ENCODE measurements around the gene PHKG2.

Gene PHKG2

DNA sequence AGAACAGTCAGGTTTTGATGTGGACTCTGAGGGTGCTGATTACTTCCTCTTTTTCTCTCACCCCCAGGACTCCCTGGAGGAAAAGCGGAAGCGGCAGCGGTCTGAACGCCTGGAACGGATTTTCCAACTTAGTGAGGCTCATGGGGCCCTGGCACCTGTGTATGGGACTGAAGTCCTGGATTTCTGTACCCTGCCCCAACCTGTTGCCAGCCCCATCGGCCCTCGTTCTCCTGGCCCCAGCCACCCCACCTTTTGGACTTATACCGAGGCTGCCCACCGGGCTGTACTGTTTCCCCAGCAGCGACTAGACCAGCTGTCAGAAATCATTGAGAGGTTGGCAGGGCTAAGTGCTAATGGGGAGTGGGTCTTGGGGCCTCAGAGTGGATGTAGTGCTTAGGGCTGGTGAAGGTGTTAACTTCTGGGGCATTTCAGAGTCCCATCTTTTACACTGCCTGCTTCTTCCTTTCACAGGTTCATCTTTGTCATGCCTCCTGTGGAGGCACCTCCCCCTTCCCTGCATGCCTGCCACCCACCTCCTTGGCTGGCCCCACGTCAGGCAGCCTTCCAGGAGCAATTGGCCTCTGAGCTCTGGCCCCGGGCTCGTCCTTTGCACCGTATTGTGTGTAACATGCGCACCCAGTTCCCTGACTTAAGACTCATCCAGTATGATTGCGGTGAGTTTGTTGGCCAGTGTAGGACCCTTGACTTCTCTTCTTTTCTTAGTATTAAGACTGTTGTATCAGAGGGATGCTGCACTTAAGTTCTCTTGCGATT lies 19.1 kb upstream of the PHKG2 start:
- DNase-seq, result no peak

DNA sequence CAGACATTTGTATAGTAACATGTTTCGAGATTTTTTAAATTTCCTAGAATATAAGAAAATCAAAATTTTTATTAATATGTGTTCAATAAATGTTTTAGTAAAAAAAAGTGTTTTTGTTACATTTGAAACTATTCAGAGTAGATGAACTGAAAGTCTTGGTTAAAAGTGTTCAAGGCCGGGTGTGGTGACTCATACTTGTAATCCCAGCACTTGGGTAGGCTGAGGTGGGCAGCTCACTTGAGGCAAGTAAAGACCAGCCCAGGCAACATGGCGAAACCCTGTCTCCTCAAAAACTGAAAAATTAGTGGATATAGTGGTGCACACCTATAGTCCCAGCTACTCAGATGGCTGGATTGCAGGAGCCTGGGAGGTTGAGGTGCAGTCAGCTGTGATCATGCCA lies 16.8 kb upstream of the PHKG2 start:
- DNase-seq, result no peak

DNA sequence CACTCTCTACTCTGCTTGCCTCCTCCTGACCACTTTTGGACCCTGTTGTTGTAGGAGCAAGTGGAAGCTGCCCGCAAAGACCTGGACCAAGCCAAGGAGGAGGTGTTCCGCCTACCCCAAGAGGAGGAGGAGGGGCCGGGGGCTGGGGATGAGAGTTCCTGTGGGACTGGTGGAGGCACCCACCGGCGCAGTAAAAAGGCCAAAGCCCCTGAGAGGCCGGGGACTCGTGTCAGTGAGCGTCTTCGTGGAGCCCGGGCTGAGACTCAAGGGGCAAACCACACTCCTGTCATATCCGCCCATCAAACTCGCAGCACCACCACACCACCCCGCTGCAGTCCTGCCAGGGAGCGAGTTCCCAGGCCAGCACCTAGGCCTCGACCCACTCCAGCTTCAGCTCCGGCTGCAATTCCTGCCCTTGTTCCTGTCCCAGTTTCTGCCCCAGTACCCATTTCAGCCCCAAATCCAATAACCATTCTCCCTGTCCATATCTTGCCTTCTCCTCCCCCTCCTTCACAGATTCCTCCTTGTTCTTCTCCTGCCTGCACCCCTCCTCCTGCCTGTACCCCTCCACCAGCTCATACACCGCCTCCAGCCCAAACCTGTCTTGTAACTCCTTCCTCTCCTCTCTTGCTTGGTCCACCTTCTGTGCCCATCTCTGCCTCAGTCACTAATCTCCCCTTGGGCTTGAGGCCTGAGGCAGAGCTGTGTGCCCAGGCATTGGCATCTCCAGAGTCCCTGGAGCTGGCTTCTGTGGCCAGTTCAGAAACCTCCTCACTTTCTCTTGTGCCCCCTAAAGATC lies 11.0 kb upstream of the PHKG2 start:
- no peak for DNase-seq

DNA sequence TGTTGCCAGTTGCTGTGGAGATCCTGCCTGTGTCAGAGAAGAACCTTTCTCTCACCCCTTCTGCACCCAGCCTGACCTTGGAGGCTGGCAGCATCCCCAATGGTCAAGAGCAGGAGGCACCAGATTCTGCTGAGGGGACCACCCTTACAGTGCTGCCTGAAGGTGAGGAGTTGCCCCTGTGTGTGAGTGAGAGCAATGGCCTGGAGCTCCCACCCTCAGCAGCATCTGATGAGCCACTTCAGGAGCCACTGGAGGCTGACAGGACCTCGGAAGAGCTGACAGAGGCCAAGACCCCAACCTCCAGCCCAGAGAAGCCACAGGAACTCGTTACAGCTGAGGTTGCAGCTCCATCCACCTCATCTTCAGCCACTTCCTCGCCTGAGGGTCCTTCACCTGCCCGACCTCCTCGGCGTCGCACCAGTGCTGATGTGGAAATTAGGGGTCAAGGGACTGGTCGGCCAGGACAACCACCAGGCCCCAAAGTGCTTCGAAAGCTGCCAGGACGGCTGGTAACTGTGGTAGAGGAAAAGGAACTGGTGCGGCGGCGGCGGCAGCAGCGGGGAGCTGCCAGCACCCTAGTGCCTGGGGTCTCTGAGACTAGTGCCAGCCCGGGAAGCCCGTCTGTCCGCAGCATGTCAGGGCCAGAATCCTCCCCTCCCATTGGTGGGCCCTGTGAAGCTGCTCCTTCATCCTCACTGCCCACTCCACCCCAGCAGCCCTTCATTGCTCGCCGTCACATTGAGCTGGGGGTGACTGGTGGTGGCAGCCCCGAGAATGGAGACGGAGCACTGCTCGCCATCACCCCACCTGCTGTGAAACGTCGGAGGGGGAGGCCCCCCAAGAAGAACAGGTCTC lies 10.2 kb upstream of the PHKG2 start:
- DNase-seq, result no peak

DNA sequence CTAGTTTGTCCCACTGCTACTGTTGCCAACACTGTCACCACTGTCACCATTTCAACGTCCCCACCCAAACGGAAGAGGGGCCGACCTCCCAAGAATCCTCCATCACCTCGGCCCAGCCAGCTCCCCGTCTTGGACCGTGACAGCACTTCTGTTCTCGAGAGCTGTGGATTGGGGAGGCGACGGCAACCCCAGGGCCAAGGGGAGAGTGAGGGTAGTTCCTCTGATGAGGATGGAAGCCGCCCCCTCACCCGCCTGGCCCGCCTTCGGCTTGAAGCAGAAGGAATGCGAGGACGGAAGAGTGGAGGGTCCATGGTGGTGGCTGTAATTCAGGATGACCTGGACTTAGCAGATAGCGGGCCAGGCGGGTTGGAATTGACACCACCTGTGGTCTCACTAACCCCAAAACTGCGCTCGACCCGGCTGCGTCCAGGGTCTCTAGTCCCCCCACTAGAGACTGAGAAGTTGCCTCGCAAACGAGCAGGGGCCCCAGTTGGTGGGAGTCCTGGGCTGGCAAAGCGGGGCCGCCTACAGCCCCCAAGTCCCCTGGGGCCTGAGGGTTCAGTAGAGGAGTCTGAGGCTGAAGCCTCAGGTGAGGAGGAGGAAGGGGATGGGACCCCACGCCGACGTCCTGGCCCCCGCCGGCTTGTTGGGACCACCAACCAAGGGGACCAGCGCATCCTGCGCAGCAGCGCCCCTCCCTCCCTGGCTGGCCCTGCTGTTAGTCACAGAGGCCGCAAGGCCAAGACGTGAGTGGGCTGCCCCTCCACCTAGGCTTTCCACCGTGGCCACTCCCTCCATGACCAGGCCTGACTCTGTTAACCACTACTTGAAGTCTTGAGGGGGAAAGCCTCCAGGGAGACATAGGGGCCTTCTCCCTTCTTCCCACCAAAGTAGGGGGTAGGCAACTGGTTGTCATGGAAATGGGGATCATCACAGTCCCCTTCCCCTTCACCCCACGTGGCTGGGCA lies 9.0 kb upstream of the PHKG2 start:
- DNase-seq, result no peak

DNA sequence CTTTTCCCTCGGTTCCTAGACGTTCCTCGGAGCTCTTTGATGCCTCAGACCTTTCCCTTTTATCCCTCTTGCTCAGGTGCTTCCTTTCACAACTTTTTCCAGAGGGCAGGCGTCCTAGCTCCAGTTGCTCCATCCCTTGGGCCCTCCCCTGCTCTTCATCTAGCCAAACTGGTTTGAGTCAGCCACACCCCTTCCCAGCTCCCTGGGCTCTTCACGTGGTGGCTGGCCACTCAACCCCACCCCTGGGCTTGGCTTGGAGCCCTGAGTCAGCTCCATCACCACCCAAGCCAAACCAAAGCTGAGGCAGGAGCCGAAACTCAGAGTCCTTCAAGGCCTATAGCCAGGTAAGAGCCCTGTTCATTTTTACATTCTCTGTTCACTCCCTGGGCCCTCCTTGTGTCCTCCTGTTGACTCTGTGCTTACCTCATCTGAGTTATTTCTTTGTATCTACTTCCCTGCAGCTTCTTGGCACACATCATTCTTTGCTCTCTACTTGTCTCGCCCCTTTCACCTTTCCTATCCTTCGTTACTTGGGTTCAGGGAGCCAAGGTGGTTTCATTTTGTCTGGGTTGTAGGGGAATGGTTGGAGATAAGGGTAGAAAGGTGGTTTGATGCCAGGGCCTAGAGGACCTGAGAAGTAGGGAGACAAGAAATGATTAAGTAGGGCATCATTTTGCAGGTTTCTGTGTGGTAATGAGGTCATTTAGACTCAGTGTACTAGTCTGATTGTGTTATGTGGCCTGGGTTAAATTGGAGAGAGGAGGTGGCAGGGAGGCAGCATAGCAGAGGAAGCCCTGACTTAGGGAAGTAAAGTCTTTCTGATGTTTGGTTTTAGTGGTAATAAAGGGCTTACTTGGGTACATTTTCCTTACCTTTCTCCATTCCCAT lies 7.6 kb upstream of the PHKG2 start:
- DNase-seq, result no peak

DNA sequence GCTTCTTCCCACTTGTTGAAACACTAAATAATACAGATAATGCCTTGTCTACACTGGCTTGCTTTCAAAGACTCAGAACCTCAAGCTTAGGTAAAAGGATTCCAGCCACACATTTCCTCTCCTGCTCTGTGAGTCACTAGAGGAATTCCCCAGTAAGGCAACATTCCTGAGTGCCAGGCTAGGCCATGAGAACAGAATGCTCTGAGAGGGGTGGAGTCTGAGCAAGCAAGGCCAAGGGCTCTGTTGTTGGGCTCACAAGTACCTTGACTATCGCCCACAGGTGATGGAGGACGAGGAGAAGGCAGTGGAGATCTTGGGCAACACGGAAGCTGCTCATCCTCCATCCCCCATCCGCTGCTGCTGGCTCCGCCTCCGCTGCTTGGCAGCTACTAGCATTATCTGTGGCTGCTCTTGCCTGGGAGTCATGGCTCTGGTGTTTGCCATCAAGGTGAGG lies 6.7 kb upstream of the PHKG2 start:
- DNase-seq, result no peak

DNA sequence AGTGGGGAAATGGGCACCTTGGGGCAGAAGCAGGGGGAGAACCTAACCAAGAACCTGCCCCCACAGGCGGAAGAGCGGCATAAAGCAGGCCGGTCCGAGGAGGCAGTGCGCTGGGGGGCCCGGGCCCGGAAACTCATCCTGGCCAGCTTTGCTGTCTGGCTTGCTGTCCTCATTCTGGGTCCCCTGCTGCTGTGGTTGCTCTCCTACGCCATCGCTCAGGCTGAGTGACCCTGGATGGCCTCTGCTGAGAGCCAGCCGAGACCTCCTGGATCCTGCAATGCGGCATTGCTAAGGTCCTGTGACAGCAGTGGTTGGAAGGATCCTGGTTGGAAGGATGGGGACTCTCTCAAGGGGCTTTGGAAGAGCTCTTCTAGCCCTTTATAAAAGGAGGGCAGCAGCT lies 4.5 kb upstream of the PHKG2 start:
- DNase-seq, result no peak

DNA sequence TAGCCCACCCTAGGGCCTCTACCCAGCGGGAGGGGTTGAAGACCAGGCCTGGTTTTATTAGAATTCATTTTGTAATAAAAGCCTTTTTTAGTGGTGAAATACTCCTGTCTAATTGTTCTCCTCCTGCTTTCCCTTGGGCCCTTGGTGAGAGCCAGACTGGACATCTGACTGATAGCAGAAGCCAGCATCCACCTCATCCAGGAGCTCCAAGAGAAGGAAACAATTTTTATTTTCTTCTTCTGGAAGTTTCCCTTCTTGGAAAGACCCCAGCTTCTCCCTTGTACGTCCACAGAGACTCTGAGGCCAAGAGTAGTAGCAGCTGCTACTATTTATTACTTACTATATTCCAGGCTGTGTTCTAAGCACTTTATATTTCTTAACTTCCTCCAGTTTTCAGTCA lies 4.0 kb upstream of the PHKG2 start:
- no peak for DNase-seq

DNA sequence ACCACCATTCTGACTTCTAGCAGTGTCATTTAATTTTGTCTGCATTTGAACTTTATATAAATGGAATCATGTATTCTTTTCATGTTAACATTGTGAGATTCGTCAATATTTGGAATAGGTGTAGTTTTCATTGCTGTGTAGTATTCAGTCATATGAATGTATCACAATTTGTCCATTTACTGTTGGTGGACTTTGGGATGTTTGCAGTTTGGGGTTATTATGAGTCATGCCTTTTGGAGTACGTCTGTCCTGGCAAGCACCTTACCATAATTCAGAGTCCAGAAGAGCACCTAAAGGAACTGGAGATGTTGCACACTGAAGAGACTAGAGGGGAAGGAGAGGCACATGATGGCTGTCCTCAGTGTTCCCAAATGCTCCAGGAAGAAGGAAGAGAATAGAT lies 3.1 kb upstream of the PHKG2 start:
- DNase-seq, result no peak

DNA sequence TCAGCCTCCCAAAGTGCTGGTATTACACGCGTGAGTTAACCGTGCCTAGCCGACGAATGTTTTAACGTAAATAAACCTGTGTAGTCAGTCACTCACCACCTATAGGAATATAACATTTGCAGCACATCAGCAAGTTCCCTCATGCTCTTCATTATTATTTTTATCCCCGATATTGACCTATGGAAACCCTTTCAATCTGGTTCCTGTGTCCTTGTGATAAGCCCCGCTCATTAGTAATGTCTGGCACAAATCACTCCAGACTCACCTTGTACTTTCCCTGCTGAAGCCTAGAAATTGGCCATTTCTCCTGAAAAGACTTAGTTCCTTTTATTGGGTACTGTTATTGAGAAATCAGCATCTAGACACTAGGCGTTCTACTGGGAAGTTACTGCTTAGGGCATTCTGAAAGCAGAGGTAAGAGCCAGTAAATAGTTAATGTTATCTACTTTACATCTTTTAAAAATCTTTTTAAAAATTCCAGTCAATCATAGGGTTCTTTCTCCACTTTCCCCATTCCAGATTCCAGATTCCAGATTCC lies 1.5 kb upstream of the PHKG2 start:
- DNase-seq, result no peak

DNA sequence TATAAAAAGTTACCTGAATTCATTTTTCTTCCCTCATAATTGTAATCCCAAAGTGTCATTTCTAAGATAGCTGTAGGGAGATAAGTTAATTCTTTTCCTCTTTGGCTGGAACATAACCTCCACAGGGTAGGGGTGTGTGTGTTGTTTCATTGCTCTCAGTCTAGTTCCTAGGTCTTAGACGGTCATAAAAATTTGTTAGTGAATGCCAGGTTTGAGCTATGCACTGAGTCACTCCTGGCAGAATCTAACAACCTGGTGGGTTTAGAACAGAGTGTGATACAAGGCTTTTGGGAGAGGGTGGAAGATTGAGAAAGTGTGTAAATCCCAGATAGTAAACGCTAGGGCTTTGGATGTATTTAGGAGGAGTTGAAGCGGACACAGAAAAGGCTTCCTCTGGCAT lies 894 bp upstream of the PHKG2 start:
- no peak for DNase-seq

DNA sequence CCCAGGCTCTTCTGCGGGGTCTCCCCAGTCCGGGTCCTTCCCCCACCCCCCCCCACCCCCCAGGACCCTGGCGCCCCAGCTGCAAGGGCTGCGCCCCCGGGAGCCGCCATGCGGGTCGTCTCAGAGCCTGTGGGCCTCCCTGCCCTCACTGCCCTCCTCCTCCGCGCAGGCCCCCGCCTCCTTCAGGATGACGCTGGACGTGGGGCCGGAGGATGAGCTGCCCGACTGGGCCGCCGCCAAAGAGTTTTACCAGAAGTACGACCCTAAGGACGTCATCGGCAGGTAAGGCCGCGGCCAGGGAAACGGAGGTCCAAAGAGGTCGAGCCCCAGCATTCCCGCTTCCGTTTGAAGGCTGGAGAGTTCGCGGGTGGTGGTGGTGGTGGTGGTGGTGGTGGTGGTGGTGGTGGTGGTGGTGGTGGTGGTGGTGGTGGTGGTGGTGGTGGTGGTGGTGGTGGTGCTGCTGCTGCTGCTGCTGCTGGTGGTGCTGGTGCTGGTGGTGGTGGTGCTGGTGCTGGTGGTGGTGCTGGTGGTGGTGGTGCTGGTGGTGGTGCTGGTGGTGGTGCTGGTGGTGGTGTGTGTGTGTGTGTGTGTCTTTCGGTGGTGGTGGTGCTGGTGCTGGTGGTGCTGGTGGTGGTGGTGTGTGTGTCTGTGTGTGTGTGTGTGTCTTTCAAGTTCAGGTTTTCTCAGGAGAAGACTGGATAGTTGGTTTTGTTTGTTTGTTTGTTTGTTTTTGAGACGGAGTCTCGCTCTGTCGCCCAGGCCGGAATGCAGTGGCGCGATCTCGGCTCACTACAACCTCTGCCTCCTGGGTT lies 615 bp downstream of the PHKG2 start:
- DNase-seq, result peak; percentile 32

DNA sequence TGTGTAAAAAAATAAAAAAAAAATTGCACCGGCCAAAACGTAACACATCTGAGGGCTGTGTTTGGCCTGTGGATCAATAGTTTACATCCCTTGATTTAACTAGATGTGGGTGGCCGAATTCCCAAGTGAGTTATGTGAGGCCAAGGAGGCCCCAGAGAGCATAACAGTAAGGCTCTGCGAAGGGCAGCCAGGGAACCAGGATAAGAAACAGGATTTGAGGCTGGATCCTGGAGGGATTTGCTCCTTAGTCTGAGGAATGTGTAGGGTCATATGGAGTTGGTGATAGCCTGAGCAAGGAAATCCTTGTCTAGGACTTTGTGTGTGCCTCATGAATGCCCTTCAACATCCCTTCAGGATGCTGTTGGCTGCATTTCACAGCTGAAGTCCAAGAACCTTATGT lies 2.0 kb downstream of the PHKG2 start:
- no peak for DNase-seq

DNA sequence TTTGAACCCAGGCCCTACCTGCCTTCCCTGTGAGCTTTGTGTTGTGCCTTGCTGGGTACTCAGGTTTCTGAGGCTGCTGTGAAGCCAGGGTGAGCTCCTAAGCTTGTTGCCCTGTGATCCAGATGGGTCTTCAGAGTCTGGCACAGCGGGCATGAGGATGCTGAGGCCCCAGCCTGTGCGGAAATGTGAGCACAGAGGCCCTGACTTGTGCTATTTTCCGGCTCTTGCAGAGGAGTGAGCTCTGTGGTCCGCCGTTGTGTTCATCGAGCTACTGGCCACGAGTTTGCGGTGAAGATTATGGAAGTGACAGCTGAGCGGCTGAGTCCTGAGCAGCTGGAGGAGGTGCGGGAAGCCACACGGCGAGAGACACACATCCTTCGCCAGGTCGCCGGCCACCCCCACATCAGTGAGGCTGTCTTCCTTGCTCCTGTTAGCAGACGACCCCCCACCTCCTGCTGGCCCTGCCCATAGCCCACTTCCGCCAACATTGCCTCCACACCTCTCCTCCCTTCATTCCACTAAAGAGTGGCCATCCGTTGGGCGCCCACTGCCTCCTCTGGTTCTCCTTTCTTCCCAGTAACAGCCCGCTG lies 2.7 kb downstream of the PHKG2 start:
- no peak for DNase-seq

DNA sequence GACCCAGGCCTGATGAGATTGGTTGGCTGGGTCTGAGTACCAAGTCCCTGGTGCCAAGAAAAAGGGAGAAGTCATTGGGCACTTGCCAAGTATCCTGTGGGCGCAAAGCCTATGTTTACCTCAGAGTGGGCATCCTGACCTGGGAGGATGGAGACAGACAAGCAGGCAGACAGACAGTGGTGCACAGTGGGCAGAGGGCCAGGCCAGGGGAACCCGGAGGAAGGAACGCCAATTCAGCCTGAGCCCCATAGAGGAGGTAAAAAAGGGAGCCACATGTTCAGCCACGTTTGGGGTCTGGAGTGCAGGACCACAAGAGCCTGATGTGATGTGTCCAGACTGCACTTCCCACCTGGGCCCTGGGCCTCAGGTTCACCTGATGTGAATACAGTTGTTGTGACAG lies 5.4 kb downstream of the PHKG2 start:
- no peak for DNase-seq

DNA sequence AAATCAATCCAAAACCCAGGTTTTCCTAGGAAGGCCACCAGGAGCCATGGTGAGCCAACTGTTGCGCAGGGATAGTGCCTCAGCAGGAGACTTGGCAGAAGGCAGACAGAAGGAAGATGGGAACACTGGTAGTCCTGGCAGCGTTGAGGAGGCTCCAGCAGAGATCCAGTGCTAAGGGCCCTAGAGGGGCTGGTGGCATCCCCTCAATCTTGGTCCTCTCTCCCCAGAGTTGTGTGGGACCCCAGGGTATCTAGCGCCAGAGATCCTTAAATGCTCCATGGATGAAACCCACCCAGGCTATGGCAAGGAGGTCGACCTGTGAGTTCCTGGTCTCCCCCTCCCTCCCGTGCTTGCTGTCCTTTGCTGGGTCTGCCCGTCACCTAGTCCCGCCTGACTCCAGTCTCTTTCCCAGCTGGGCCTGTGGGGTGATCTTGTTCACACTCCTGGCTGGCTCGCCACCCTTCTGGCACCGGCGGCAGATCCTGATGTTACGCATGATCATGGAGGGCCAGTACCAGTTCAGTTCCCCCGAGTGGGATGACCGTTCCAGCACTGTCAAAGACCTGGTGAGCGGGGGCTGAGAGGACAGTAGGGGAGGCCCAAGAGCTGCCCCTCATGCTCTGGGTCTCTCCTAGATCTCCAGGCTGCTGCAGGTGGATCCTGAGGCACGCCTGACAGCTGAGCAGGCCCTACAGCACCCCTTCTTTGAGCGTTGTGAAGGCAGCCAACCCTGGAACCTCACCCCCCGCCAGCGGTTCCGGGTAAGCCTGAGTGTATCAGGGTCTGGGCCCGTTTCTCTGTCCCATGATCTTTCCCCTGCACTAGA lies 7.9 kb downstream of the PHKG2 start:
- no peak for DNase-seq

DNA sequence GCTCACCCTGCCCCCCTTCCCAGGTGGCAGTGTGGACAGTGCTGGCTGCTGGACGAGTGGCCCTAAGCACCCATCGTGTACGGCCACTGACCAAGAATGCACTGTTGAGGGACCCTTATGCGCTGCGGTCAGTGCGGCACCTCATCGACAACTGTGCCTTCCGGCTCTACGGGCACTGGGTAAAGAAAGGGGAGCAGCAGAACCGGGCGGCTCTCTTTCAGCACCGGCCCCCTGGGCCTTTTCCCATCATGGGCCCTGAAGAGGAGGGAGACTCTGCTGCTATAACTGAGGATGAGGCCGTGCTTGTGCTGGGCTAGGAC lies 8.5 kb downstream of the PHKG2 start:
- DNase-seq, result no peak

DNA sequence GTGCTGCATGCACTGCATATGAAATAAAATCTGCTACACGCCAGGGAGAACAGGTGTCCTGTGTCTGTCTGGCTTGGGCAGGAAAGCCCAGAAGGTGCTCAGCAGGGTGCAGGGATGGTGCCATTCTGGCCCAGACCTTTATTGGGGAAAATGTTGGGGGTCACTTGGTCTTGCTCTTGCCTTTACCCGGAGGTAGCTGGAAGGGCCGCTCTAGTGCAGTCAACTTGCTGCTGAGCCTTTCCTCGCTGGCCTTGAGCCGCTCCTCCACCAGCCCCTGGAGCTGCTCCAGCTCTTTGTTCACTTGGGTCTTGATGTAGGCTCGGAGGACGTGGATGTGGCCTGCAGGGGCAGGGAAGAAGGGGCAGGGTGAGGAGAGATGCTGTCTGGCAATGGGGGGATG lies 9.1 kb downstream of the PHKG2 start:
- DNase-seq, result no peak
